Thoracic aorta (tissue), 2 donors: ENCODE measurements around the gene OLAH. TPM values are rescaled to one million over a fixed set of nuclear protein-coding genes. Genes with fewer than 3 reads are reported as not detected.

Experiments
- ATAC-seq: fragments of 150-250 bp; one replicate; pipeline ENCODE4 v1.8.0; 2017; ENCODE audit warnings: low read depth; ENCODE audit not compliant: insufficient number of reproducible peaks, low FRiP score
- DNase-seq: peaks from one replicate; pipeline ENCODE4 v3.0.0-alpha.2; 2020; ENCODE audit warnings: low spot score
- H3K27ac ChIP-seq, 2 donors: fragments of 200-600 bp; sonication (generic); 1 replicate in 1 of 2; 2 replicates in 1 of 2; pipeline ENCODE4 v1.5.1; 2016; ENCODE audit warnings: mild to moderate bottlenecking in 2 of 2, moderate library complexity in 2 of 2
- H3K27me3 ChIP-seq: fragments of 200-600 bp; sonication (generic); replicated peaks from 2 replicates; pipeline ENCODE4 v1.6.0; 2016; ENCODE audit warnings: mild to moderate bottlenecking; ENCODE audit not compliant: insufficient read depth
- H3K36me3 ChIP-seq: fragments of 200-600 bp; sonication (generic); one replicate; pipeline ENCODE4 v1.5.1; 2016
- H3K4me1 ChIP-seq, 2 donors: fragments of 200-600 bp; sonication (generic); 1 replicate in 1 of 2; 2 replicates in 1 of 2; pipeline versions ENCODE4 v1.5.1 to v1.6.0; 2016; ENCODE audit warnings: low read depth in 2 of 2, mild to moderate bottlenecking in 1 of 2; ENCODE audit not compliant: control insufficient read depth in 1 of 2
- H3K4me3 ChIP-seq: fragments of 200-600 bp; sonication (generic); 2 replicates; pipeline ENCODE4 v1.5.1; 2016; ENCODE audit warnings: mild to moderate bottlenecking
- H3K9me3 ChIP-seq: fragments of 200-600 bp; sonication (generic); 2 replicates; pipeline ENCODE4 v1.5.1; 2016
- CTCF ChIP-seq: fragments of 200-600 bp; sonication (generic); IDR thresholded peaks from one replicate; pipeline ENCODE4 v1.5.1; 2019; ENCODE audit warnings: antibody characterized with exemption
- total RNA-seq, 2 donors: library from RNA; depleted of rRNA; stranded (reverse); fragments of >200 nt; gene quantifications; one replicate each; pipeline versions ENCODE4 v1.1.0 to v1.2.3, GENCODE V29; 2016

The OLAH gene
- total RNA-seq, 2 donors from 2014 or later: 2.5 TPM; not detected in 1

- no peak for TF ChIP-seq CTCF
- peaks cover 11 to 15% of the 10 kb centered on the region in 2 donors for H3K4me1 ChIP-seq
- H3K36me3 ChIP-seq: peaks cover 37% of the 10 kb centered on the region
- ATAC-seq (no peak), DNase-seq (no peak)
- no peaks in the 10 kb centered on the region for H3K27me3 ChIP-seq
- H3K4me3 ChIP-seq: no peak overlapping the region
- H3K27ac ChIP-seq: no peak overlapping the region
- H3K9me3 ChIP-seq: no peaks in the 10 kb centered on the region
These were observed 59.8 kb downstream of the OLAH start for GRCh38 chr10:15103513-15103912.

- H3K27ac ChIP-seq: no peak overlapping the region
- H3K27me3 ChIP-seq: no peaks in the 10 kb centered on the region
- H3K9me3 ChIP-seq: no peaks in the 10 kb centered on the region
- peak; percentile 91 for TF ChIP-seq CTCF
- DNase-seq (no peak), ATAC-seq (peak; percentile 69)
- H3K36me3 ChIP-seq: peaks cover 33% of the 10 kb centered on the region
- H3K4me3 ChIP-seq: no peak overlapping the region
- no peaks in the 10 kb centered on the region for H3K4me1 ChIP-seq
These were observed 62.7 kb downstream of the OLAH start for GRCh38 chr10:15106352-15107013.

- no peaks in the 10 kb centered on the region for H3K4me1 ChIP-seq
- no peak for ATAC-seq
- no peak for TF ChIP-seq CTCF
These were observed 68.9 kb downstream of the OLAH start for GRCh38 chr10:15112657-15113056.

GRCh38 chr10:15113766-15114165 lies 70.0 kb downstream of the OLAH start:
- H3K27ac ChIP-seq: no peak overlapping the region
- H3K4me3 ChIP-seq: no peak overlapping the region
- H3K27me3 ChIP-seq: no peaks in the 10 kb centered on the region
- TF ChIP-seq CTCF: no peak
- peaks cover 10% of the 10 kb centered on the region for H3K36me3 ChIP-seq
- H3K4me1 ChIP-seq: no peaks in the 10 kb centered on the region
- no peak for DNase-seq
- ATAC-seq: no peak
- H3K9me3 ChIP-seq: no peaks in the 10 kb centered on the region

More at GRCh38 chr10:15112657-15113056, 68.9 kb downstream of the OLAH start:
- Histone ChIP-seq H3K9me3 (no peaks in the 10 kb centered on the region), H3K4me3 (no peak overlapping the region), H3K27ac (no peak overlapping the region), H3K36me3 (peaks cover 5% of the 10 kb centered on the region), H3K27me3 (no peaks in the 10 kb centered on the region)
- no peak for DNase-seq

- no peak for ATAC-seq
- no peaks in the 10 kb centered on the region for H3K9me3 ChIP-seq
- H3K27me3 ChIP-seq: no peaks in the 10 kb centered on the region
- H3K4me1 ChIP-seq: no peaks in the 10 kb centered on the region
- H3K36me3 ChIP-seq: peaks cover 14% of the 10 kb centered on the region
- DNase-seq: no peak
- H3K4me3 ChIP-seq: no peak overlapping the region
- no peak overlapping the region for H3K27ac ChIP-seq
- no peak for TF ChIP-seq CTCF
These were observed 72.5 kb downstream of the OLAH start for GRCh38 chr10:15116225-15116624.
